Activated T-helper 1 cell treated with Interleukin-2 at 50 U/mL for 16 hours (primary cell): ENCODE results near the gene NDUFS4.
"Not testable (repeated sequence)": the region's sequence is repeated elsewhere in the genome, so short reads cannot be mapped to it uniquely, and the experiment has no call there.

Experiments used
- DNase-seq: peaks from one replicate; pipeline ENCODE4 v3.0.0-alpha.2; 2020; ENCODE audit warnings: low read depth

NDUFS4 gene

DNA sequence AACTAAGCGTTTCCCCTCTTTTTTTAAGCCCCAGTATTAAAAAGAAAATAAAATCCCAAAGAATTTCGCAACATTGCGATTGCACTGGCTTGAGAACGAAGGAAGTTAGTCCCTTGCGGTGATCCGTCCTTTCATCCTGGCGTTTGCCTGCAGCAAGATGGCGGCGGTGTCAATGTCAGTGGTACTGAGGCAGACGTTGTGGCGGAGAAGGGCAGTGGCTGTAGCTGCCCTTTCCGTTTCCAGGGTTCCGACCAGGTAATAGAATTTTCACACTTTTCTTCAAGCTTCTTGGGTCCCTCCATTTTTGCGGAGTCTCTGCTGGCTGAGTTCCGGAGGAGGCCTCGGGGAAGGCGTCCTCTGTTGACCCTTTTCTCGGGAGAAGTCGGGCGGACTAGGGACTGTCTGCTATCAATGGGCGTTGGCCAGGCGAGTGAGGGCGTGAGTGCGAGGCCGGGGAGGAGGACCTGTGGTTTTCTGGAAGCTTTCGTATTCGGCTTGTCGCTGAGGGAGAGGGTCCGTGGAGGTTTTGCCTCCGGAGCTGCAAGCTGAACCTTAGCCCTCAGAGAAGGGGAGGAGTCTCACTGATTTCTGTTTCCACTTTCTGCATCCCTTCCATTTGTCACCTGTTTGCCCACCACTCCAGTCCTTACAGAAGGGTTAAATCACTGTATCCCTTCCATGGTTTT is at the start of gene NDUFS4:
TSS of gene NDUFS4 (plus strand) at position 134 of the 686 bp plus-strand sequence. CDS start at position 158, 24 bp downstream.
- peak; percentile 49 for DNase-seq

DNA sequence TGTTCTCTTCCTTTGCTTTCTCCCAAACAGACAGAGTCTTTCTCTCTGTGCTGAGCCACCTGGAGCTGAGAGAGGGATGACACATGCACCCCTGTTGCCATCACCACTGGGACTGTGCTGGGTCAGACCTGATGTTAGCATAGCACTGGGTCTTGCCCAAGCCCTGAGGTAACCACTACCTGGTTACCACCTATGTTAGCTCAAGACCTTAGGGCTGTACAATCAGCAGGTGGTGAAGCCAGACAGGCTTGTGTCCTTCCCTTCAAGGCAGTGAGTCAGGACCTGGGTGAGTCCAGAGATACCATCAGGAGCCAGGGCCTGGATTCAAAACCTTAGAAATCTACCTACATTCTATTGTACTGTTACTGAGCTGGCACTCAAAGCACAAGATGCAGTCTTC is 47.9 kb upstream of the NDUFS4 start:
- no peak for DNase-seq

DNA sequence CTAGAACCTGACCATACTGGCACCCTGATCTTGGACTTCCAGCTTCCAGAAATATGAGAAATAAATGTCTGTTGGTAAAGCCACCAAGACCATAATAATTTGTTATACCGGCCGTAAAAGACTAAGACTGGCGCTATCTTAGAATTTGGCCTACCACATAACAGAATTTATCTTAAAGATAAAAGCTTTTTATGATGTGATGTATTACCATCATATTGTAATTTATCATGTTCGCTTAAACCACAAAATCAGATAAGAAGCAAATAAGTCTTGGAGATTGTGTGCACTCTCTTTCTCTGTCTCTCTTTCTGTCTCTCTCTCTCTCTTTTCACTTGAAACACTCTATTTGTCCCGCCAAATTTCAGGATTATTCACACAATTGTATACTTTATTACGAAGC is 44.5 kb upstream of the NDUFS4 start:
- no peak for DNase-seq

DNA sequence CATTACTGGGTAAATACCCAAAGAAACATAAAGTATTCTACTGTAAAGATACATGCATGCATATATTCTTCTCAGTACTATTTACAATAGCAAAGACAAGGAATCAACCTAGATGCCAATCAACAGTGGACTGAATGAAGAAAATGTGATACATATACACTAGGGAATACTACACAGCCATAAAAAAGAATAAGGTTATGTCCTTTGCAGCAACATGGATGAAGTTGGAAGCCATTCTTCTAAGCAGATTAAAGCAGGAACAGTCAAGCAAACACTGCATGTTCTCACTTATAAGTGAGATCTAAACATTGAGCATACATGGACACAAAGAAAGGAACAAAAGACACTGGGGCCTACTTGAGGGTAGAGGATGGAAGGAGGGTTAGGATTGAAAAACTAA is 39.6 kb upstream of the NDUFS4 start:
- no peak for DNase-seq

DNA sequence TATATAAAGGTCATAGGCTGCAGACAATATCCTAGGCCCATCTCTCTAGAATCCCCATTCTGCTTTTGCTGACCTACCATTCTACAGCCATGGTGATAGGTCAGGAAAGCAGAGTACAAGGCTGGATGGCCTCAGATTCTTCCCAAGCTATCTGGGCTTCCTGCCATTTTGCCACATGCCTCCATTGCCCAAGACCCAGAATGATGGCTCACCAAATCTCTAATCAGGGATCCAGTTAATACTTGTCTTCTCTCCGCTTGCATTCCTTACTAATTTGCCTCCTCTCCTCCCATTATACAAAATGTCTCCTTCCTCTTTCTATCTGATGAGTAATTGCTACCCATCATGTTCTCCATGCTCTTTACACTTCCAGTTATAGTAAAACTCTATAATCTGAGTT is 22.7 kb upstream of the NDUFS4 start:
- DNase-seq, result no peak

DNA sequence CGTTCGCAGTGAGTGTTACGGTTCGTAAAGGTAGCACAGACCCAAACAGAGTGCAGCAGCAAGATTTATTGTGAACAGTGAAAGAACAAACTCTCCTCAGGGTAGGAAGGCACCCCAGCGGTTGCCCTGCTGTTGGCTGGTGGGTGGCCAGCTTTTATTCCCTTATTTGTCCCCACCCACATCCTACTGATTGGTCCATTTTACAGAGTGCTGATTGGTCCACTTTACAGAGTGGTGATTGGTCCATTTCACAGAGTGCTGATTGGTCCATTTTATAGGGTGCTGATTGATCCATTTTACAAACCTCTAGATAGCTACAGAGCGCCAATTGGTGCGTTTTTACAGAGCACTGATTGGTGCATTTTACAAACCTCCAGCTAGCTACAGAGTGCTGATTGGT is 19.7 kb upstream of the NDUFS4 start:
- DNase-seq, result not testable (repeated sequence)

DNA sequence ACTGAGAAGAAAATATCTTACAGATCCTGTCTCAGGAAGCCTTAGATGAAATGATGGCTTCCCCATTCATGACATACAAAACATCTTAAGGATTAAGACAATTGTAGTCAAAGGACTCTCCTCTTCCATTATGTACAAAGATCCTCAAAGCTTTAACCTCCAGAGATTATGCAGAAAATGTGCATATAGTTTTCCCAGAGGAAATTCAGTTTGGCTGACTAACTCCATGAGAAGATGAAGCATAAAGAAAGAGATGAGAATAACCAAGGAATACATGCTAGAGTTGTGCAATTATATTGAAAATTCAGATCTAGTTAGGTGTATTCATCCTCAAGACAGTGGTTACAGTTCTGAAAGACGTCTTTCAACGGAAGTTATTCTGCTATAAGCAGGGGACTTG is 18.6 kb upstream of the NDUFS4 start:
- no peak for DNase-seq

DNA sequence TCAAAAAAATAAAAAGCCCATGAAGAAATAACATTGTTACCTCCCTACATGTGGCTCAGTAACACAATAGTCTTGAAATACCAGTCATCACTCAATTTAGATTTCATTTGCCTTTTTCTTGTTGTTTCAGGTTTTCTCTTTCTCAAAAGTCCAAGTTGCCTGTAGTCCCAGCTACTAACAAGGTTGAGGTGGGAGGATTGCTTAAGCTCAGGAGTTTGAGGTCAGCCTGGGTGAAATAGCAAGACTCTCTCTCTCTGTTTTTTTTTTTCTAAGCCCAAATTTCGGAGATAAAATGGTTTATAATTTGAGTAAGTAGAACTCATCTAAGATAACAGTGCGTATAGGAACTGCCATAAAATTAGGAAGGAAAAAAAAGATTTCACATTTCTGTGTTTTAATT is 17.5 kb upstream of the NDUFS4 start:
- DNase-seq, result no peak

DNA sequence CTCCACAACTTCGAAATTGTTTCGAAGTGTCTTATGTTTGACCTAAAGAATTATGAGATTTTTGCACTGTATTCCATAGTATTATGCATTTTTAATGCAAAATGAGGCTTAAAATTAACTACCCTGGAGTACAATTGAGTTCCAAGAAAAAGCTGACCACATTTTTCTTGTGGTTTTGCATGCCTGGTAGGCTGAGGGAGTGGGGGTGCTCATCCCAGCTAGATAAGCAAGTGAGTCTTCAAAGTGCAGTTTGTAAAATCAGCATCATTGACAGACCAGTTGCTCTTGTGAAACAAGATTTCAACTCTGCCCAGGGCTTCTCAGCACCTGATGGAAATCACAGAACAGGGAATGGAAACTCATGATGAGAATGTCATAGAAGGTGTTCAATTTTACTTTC is 17.0 kb upstream of the NDUFS4 start:
- DNase-seq, result no peak

DNA sequence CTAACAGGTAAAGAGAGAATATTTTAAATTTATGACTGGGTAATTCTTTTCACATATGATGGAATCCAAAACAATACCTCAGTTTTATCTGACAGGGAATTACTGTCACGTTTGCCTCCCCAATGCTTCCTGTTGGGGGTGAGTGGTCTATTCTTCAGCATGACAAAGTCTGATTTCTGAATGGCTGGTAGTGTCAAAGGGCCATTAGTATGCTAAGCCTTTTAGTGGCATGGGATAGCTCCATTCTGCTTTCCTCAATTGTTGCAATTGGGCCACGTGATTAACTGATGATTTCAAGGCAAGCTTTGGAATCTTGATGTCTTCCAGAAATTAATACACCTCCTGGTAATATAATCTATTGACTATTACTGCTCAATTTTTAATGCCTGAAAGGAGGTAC is 14.7 kb upstream of the NDUFS4 start:
- DNase-seq, result no peak

DNA sequence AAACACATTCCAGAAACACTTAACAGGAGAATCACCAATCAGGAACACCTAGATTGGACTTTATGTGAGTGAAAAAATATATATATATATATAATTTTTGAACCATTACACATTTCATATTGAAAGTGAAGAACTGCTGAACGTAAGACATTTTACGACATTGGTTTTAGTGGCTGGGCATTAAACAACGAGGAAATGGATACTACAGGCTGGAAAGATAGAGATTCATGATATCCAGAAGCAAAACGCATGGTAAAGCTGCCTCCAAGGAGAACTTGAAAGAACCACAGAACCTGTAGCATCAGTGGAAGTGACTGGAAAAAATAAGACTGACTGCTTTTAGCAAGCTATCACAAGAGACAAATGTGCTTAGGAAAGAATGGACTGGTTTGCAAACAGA is 13.2 kb upstream of the NDUFS4 start:
- DNase-seq, result no peak

DNA sequence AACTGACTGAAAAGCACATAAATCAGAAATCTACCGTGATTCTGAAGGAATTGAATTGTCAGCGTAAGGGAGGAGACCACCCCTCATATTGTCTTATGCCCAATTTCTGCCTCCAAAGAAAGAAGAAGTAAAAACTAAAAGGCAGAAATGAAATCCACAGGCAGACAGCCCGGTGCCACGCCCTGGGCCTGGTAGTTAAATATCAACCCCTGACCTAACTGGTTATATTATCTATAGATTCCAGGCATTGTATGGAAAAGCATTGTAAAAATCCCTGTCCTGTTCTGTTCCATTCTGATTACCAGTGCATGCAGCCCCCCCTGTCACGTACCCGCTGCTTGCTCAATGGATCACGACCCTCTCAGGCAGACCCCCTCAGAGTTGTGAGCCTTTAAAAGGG is 11.9 kb upstream of the NDUFS4 start:
- not testable (repeated sequence) for DNase-seq

DNA sequence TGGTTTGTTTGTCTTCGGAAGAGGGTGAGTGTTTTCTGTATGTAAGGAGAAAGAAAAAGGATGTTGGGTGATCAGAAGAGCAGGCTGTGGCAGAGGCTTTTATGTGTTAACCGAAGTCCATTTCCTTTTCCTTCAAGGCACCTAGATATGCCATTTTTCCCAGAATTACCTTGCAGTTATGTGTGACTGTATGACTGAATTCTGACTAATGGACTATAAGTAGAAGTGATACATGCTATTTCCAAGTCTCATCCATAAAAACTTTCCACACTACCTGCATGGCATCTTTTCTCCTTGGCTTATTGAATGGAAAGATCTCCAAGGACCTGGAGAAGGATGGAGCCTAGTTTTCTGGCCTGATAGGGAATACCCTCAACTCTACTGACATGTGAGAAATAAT is 10.6 kb upstream of the NDUFS4 start:
- no peak for DNase-seq

DNA sequence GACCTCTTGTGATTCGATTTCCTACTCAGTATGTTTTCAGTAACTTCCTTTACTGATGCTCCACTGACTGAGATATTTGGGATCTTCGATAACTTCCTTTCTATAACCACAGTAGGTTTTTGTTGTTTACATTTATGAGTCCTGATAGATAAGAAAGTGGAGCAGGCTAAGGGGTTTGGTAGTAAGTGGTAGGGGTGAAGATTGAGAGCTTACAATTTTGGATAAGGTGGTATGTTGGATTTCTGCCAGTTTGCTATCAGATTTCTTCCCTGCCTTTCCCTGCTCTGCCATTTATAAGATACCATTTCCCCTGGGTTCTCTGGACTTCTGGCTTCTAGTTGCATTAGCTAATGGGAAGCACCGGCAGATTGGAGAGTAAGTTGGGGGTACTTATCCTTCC is 7.9 kb upstream of the NDUFS4 start:
- no peak for DNase-seq

DNA sequence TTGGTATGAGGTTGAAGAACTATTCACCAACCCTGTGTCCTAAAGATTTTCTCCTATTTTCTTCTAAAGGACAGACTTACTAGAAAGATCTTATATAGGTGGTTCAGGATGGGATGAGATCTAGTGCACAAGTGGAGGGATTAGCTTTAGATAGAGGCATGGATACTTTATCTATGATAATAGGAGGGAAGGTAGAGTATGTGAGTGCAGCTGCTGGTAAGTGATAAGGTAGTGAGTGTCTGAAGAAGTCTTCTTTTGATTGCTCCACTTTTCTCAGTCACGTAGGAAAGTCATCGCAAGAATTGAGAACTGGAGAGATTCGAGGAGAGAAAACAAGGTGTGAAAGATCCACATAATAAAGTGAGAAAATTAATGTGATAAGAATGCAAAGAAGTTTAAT is 6.0 kb upstream of the NDUFS4 start:
- DNase-seq, result no peak

DNA sequence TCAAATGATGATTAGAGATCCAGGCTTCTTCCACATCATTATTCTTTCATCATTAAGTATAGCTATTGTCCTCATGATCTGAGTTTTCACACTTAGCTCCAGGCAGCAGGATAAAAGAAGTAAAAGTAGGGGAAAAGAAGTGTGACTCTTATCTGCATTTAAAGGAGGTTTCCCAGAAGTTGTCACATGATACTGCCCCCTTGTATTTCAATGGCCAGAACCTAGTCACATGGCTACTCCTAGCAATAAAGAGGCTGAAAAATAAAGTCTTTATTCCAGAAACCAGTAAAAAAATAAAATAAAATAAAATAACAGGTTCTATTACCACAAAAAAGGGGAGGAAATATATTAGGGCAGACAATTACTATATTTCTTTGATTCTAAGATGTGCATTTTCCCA is 5.3 kb upstream of the NDUFS4 start:
- no peak for DNase-seq

DNA sequence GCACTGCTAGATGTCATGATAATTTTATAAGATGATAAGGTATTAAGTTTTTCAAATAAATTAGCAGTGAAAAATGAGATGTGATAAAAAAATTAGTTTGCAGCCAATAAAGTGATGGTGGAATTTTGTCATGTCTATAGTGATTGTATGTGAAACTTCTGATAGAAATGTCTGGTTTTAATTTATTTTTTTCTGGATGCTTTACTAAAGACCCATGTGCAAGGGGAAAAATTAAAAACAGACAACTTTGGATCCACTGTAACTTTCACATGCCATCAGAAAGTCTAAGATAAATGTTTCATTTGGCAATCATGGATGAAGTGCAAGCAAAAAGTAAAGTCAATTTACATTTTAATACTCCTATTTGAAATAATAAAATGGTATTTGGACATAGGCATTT is 4.4 kb upstream of the NDUFS4 start:
- no peak for DNase-seq

DNA sequence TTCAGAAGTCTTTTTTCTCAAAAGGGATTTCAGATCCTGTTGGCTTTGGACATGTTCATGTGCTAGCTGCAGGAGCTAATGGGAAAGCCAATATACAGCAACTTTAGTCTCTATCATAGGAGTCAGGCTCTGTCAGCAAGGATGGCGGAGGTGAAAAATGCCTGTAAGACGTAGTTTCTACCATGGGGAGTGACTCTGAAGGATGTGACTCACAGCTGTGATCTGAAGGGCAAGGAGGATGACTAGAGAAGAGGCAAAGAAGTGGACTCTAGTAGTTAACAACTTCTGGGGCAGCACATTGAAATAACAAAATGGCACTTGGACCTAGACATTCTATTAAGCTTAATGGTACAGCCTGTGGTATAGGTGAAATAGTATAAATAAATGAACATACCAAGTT is 3.1 kb upstream of the NDUFS4 start:
- DNase-seq, result no peak

DNA sequence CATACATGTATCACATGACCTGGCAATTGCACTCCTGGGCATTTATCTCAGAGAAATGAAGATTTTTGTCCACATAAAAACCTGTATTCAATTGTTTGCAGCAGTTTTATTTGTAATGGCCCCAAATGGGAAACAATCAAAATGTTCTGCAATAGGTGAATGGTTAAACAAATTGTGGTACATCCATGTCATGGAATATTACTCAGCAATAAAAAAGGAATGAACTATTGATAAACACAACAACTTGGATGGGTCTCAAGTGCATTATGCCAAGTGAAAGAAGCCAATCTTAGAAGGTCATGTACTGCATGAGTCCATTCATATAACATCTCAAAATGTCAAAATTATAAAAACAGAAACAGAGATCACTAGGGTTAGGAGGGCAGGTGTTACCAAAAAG is 1.5 kb upstream of the NDUFS4 start:
- no peak for DNase-seq

DNA sequence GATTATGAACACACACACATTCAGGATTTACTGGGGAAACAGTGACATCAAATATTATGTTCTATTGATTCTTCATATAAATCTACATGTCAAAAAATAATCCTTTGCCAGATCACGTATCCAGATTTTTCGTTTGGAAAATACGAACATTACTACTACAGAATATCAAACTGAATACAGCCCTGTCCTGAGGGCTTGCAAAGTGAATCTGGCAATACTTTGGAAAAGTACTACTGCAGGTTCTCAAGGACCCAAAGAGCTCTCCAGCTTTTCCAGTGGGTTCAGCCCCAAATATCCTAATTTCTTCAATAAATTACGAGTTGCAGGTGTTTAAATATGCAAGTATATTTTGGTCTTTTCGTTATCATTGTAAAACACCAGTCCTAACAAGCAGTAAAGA is 411 bp upstream of the NDUFS4 start:
- no peak for DNase-seq

DNA sequence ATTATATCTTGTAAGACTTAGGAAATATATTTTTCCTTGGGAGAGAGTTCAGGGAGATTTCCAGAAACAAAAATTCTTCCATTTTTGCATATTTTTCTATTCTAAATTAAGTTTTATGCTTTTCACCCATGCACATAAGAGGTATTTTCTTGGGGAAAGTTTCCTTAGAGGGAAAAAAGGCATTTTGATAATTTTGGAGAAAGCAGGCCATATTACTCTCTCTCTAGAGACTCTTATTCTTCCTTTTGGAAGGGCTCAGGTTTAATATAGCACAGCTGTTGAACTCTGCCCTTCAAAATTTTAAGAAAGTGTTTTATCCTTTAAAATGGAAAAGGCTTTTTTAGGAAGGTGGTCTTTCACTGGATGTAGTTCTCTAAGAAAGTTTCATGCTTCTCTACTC is 8.0 kb downstream of the NDUFS4 start:
- no peak for DNase-seq

DNA sequence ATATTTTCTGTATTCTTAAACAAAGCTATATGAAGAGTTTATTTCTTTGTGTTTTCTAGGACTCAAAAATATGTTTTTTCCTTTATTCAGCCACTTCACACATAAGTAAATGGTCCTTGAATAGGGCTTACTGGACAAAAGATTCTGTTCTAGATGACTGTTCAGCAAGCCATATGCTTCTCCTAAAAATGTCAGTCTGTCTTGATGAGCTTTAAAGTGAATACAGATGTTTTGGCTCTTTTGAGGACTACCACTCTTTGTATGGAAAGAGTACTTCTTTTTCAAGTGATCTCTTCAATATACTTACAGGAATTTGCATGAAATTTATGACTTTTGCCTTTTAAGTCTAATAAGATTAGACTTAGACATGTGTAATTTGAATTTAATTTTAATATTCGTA is 8.4 kb downstream of the NDUFS4 start:
- DNase-seq, result no peak

DNA sequence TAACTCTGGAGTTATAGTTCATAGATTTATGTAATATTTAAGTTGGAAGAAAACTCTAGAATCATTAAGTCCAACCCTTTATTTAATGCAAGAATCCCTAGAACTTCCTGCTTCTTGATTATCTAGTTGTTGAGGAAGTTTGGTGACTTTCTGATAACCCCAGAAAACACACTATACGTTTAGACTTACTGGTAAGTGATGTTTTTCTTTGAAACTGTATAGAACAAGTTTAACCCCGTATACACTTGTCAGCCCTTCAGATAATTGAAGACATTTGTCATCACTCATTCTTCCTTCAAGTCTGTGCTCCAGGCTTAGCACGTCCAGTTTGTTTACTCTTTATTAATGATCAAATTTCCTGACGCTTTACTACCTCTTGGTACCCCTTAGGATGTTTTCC is 9.0 kb downstream of the NDUFS4 start:
- DNase-seq, result no peak

DNA sequence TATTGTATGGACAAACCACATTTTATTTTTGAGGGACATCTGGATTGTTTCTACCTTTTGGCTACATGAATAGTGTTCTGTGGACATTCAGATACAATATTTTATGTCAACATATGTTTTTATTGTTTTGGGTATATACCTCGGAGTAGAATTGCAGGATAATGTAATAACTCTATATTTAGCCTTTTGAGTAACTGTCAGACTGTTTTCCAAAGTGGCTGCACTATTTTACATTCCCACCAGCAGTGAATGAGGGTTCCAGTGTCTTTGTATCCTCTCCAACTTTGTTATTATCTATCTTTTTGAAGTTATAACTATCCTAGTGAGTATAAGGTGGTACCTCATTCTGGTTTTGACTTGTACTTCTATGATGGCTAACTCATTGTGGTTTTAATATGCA is 11.0 kb downstream of the NDUFS4 start:
- no peak for DNase-seq

DNA sequence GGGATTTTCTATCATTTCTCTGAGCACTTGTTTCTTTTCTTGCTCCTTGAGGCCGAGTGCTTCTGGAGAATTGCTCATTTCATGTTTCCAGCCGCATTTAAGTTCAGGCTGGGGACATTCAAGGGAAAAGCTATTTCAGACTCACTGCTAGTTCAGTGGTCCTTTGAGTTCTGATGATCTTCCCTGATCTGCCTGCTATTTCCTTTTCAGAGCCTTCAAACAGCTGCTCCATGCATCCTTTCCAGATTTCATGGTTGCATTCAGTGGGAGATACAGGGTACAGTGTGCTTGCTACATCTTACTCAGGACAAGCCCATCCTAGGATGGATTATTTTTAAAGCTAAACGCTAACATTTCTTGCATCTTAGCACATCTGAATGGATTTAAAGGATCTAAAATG is 14.7 kb downstream of the NDUFS4 start:
- DNase-seq, result no peak
